LHCN-M2 (cell line): ENCODE data around the gene DCDC2C. TPM values are rescaled to one million over a fixed set of nuclear protein-coding genes. Genes with fewer than 3 reads are reported as not detected.
"Not testable (repeated sequence)": the region's sequence is repeated elsewhere in the genome, so short reads cannot be mapped to it uniquely, and the experiment has no call there.

Experiments used
- DNase-seq: peaks from one replicate; pipeline ENCODE4 v3.0.0-alpha.2; 2012; ENCODE audit warnings: low read depth
- total RNA-seq: library from RNA; depleted of rRNA; stranded (reverse); fragments of >200 nt; gene quantifications from 2 replicates; pipeline ENCODE4 v1.2.3, GENCODE V29; 2014

DCDC2C gene
- total RNA-seq, 1 experiment from 2014 or later: not detected

DNA sequence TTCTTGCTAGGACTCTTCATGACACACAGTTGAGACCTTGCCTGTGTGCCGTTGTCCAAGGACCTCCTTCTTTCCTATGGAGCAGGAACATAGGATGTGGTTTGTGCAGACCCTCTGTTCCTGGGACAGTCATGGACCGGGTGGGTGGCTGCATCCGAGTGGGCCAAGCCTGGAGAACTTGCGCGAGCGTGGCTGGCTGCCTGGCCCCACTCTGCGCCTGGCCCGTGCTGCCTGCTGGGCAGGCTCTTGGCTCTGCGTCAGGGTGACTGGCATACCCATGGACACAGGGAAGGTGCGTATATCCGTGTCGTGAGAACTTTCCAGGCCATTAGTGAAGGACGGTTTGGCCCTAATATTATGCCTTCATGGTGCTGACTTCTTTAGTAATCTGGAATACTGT is 68.2 kb downstream of the DCDC2C start:
- DNase-seq: no peak

DNA sequence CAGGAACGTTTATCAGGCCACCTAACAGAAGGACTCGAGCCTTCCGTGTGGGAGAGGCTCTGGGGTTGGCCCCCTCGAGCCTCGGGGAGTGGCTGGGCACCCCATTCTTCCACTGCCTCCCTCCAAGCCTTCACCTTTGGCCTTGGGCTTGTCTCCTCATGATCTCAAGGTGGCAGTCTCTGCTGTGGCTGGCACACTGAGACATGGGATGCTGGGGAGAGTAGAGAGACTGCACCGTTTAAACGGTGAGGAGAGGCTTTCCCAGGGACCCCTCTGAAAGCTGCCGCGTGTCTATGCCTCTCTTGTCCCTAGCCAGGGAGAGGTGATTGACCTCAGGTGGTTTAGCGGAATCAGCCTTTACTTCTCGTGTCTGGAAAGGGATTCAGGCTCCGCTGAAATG is 71.0 kb downstream of the DCDC2C start:
- no peak for DNase-seq

DNA sequence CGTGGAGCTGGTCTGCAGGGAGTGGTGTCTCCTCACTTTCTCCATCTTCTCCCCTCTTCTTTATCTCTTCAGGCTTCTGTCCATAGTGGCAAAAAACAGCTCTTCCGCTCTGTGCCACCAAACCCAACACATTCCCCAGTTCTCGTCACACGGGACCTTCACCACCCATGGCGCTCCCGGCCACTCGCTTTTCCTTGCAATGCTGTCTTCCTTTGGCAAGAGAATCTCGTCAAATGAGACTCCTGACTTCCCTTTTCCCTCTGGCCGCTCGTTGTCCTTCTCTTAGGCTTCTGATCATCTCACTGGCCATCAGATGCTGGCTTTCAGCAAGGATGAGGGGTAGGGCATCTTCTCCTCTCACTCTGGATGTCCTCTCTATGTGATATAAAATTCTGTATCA is 72.9 kb downstream of the DCDC2C start:
- no peak for DNase-seq

DNA sequence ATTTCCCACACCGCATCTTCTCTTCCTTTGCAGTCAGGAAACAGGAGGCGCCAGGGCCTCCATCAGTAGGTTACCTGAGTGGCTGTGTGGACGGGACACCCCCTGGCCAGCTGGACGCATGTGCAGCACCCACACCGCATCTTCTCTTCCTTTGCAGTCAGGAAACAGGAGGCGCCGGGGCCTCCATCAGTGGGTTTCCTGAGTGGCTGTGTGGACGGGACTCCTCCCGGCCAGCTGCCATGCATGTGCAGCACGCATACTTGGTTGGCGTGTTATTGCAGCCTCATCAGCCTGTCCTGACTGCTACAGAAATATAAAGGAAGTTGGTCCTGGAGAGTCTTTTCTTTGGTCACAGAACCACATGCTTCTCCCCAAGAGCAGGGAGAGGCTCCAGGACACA is 74.6 kb downstream of the DCDC2C start:
- DNase-seq: no peak

DNA sequence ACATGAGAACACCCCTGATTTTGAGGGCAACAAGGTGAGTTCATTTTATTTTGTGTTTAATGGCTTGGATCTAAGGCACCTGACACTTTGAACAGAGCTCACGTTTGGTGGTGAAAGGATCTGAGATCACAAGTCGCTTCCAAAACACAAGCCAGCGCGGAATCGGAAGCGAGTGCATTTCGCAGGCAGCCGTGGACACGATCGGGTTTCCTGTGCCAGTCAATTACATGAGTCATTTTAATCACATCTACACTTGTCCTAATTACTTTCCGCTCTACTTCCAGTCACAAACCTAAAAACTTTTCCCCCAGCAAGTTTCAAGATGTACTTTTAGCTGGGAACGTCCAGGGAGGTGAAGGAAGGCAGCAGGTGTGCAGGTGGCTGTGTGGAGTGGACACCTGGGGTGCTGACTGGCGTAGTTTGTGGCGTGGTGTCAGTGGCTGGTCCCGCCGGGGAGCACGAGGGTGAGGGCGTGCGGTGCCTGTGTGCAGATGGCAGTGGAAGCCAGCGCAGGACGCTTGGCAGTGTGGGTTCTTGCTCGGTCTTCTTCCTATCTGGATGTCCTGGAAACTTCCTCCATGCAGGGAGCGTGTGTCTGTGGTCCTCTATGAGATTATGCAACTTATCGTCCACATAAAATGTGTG is 75.6 kb downstream of the DCDC2C start:
- DNase-seq: no peak

DNA sequence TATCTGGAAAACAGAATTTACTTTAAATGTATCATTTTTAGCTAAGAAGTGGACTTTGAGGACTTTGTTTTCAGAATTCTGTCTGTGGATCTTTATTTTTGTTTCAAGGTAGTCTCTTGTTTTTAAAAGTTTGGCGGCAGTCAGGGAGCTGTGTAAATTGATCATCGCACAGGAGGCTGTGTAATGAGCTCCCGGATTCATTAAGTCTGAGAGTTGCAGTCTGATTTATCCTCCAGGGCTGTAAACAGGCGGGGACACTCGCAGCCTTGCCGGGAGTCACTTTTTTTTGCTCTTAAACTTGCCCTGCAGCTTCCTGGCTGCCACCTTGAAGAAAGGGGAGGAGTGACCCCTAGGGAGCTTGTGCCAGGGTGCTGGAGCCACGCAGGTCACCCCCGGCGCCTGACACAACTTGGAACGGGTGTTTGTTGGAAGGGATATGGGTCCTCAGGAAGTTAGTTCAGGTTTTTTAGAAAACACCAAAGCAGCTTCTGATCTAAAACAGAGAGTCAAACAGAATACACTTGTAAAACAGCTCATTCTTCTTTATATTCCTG is 76.2 kb downstream of the DCDC2C start:
- DNase-seq: no peak

DNA sequence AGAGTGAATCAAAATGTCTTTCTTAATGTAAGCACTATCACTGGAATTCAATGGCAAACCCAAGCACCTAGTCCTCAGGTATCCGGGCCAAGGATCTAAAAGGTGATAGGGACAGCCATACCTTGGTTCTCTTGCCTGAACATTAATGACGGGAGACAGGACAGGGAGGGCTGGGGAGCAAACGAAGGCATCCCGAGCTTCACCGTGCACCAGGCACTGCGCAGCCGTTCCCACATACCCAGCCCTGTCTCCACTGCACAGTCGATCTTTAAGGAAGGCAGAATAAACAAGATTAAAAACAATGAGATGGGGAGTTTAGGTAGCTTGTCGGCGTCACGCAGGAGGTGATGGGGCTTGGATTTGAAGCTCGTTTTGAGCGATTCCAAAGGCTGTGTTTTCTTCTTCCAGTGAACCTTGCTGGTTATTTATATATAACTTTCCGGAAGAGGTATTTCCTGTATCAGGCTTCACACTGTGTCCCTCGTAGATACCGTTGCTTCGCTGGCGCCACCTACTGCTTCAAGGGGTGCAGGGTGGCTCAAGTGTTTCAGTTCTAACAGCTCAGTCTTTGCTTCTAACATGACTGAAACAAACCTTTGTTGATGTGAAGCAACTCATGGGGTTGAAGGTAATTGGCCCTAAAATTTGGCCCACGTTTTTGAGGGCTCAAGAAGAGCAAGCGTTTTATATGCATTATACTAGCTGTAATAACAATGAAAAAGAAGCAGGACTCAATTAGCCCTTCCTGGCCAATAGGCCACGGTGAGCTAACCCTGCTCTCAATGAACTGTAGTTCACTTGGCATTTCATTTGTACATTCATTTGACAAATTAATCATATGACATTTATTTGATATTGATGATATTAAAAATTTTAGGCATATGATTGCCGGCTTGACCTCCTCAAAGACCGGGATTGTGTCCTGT is 77.4 kb downstream of the DCDC2C start:
- DNase-seq: peak; percentile 8

DNA sequence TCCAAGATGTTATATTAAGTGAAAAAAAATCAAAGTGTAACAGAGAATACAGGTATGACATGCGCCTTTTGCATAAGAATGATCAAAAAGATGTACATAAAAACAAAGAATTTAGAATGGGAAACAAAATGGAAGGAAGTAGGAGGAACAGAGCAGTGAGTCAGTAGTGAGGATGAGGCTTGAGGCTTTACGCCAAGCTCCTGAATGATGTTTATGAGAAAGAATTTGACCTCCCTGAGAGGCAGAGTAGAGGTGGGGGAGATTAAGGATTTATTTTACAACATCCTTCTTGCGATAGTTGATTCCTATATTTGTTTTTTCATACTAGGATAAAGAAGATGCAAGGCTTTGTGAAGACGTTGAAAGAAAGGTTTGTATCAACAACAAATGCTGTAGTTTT is 81.4 kb downstream of the DCDC2C start:
- no peak for DNase-seq

DNA sequence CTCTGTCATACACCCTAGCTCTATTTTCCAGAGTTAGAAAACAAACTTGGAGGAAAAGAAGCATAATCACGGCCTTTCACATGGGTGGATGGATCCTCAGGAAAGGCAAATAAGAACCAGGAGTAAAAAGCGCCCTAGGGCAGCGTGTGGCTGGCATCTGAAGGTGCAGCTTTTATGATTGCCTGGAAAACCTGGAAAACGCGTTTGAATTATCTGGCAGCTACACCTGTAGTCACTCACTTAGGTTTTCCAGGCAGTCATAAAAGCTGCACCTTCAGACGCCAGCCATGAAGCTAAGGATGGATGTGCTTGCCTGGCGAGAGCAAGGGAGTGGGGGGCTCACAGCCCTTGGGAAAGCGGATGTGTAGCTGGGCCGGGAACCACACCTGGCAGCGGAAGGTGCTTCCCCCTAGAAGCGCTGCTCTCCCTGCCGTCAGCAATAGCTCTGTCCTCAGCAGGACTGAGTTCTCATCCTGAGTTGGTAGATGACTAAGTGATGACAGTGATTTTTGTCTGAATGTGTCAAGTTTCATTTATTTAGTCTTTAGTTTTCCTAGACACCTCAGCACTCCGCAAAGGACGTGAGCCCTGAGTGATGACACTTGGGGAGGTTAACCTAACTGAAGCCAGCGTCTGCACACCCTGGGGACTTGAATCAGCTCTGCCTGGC is 82.0 kb downstream of the DCDC2C start:
- no peak for DNase-seq

DNA sequence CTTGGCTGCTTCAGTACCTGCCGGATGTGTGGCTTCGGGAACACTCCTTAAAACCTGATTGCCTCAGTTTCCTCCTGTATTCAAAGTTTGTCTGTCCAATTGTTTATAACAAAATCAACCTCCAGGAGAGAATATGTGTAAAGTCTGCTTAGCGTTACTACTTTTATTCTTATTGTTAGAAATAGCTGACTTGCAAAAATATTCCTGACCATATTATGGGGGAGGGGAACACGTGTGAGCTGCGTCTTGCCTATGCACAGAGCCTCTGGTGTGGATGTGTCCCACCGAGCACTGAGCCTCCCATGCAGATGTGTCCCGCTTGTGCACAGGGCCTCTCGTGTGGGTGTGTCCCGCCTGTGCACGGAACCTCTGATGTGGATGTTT is 82.5 kb downstream of the DCDC2C start:
- no peak for DNase-seq

DNA sequence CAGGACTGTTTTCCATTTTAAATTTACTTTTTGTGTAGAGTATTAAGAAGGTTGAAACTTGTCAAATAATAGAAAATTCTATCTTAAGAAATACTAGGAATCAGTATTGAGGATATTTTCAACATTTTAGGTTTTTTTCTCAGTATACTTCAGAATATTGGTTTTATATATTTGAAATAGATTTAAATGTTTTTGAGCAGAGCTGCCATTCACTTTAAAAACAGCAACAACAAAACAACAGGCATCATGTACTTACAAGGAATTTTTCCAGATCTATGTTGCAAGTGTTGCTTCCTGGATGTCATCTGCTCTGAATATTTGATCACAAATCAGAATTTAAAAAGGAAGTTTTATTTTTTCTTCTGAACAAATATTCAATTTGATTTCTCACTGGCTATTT is 84.4 kb downstream of the DCDC2C start:
- no peak for DNase-seq

DNA sequence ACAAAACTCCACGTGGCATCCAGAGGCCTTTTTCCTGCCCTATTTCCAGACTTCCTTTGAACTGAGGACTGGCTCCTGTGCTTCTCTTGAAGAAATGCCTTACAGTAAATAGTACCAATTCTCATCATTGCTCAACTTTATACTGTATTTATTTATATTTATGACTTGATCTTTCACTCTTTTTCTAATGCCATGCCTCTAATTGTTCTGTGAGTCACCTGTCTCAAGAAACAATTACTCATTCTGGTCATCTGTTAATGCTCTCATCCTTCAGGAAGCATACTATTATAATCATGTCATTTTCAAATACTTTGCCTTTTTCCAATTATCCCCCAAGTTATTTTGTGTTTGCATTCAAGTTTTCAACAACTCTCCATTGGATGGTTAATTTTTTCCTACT is 85.9 kb downstream of the DCDC2C start:
- no peak for DNase-seq

DNA sequence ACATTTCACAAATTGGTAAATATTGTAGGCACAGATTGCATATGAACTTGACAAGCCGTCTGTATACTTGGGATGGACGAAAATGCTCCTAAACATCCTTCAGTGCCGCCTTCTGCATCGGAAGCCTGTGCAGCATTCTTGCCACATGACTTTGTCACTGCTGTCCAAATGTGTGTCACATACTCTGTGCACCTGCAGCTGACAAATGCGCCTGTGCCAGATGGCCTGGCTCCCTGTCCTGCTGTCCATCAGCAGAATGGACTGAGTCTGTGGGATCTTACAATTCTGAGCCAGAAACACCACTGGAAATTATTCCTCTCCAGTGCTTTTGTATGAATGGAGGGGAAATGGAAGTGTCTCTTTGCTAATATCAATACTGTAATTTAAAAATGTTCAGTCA is 89.9 kb downstream of the DCDC2C start:
- no peak for DNase-seq

DNA sequence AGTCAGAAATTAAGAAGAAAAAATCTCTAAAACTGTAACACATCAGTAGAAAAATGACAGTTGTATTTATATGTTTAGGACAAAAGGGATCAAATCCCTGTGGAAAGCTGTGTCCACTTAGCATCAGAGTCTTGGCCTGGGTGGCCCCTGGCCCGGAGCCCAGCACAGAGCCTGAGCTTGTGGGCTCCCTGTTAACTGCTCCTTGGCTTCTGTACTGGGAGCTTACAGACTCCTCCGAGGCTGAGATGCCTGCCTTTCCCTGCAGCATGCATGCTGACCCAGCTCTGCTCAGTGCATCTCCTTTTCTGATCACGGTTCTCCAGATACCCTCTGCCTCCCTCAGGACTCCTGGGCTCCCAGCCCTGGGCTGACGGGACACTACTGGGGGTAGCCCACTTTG is 98.1 kb downstream of the DCDC2C start:
- DNase-seq: no peak

DNA sequence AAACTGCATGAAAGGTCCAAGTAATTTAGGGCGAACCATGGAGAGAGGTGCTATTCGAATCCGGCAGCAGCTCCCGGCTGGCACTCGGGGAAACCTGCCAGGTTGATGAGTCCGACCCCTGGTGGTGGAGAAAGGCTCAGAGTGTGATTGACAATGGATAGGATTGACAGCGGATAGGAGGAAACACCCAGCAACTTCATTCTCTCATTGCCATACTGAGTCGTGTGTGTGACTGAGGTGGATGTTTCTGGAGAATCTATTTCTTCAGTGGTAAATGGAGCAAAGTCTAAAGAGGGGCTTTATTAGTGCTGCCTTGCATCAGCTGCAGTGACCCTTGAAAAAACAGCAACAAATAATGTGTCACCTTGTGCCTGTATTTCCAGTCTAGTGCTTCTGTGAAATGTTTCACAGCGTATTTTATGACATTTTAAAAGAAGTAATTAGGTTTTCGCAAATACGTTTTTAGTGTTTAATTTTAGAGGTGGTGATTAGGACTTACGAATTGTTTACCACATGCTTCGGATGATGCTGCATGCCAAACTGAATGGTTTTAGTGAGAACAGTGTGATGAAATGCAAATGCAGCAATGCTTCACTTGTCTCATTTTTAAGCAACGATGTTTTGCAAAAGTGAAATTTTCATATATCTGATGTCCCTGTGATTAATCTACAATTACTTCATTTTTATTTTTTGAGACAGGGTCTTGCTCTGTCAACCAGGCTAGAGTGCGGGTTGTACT is 102.0 kb downstream of the DCDC2C start:
- DNase-seq: no peak

DNA sequence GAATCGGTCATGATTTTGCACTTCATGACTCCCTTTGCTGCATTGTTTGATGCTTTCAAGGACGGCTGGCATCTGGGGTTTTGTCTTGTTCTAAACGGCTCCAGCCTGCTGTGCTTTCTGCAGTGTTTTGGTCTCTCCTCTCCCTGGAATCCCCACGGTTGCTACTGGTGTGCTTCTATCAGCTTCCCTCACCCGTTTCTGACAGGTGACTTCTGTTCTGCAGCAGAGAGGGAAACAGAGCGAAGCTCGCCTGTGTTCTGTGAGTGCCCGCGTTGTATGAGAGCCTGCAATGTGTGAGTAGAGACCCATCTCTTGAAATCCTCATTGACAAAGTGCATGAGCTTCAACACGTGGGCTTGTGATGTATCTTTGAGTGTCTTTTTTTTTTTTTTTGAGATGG is 102.8 kb downstream of the DCDC2C start:
- DNase-seq: no peak

DNA sequence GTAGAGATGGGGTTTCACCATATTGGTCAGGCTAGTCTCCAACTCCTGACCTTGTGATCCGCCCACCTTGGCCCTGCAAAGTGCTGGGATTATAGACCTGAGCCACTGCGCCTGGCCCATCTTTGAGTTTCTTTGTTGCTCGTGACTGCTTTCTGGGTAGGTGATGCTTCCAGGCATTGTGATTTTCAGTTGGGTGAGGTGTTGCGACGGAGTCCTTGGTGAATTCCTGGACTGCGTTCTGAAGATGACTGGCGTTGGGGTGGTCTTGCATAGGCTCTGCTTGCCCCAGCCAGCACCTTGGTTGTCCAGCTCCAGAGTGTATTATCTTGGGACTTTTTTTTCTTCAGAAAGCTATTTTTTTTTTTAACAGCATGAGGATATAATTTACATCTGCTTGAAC is 103.4 kb downstream of the DCDC2C start:
- DNase-seq: no peak

DNA sequence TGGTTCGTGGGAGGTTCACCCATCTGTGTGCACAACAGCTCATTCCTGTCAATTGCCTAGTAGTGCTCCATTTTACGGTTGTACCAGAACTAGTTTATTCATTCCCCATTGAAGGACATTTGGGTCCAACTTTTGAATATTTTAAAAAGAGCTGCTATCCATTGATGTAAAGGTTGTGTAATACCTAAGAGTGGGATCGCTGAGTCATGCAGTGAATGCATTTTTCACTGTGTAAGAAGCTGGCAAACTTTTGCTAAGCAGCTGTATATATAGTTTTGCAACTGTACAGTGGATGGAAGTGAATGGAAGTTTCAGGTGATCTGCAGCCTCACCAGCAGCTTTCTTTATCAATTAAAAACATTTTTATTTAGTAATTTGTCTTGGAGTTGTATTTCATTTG is 104.5 kb downstream of the DCDC2C start:
- no peak for DNase-seq

DNA sequence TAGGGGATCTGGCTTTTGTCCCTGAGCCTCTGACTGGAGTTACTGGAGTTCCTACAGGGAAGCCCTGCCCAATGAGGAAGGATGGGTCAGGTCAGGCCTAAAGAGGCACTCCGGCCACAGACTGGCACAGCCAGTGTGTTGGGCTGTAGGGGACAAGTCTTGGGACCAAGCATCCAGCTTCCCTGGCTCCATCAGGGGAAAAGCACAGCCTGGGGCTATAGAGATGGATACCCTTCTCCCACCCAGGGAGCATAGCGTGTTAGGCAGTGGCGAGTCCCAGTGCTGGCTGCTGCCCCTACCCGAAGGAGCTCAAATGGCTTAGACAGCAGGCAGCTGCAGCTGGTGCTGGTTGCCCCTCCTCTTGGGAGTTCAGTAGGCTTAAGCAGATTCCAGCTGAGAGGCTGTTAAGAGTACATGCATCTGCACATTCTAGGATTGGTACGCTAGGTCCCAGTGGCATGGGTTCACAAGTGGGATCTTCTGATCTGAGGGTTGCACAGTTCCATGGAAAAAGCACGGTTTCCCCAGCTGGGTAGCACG is 111.4 kb downstream of the DCDC2C start:
- no peak for DNase-seq

DNA sequence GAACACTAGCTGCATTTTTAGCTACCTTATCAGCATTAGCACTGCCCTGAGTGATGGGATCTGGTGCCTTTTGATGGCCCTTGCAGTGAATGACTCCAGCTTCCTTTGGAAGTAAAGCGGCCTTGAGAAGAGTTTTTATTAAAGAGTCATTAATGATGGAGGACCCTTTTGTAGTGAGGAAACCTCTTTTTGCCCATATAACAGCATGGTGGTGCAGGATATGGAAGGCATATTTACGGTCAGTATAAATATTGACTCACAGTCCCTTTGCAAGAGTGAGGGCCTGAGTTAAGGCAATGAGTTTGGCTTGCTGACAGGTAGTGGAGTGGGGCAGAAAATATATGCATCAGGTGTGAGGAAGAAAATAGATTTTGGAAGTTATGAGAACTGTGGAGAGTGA is 113.8 kb downstream of the DCDC2C start:
- DNase-seq: not testable (repeated sequence)

DNA sequence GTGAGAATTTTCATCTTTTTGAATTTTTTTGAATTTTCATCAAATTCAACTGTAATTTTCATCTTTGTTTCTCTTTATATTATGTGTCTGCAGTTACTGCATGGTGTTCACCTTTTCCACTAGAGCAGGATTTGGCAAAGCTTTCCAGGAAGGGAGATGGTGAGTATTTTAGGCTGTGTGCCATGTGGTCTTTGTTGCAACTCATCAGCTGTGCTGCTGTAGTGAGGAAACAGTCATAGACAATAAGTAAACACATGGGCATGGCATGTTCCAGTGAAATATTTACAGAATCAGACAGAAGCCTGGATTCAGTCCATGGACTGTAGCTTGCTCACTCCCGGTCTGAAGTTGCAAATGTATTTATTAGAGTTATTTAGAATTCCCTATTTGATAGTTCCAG is 120.4 kb downstream of the DCDC2C start:
- DNase-seq: no peak
